Measurements from ENCODE around the gene TESPA1.

Gene TESPA1

DNA sequence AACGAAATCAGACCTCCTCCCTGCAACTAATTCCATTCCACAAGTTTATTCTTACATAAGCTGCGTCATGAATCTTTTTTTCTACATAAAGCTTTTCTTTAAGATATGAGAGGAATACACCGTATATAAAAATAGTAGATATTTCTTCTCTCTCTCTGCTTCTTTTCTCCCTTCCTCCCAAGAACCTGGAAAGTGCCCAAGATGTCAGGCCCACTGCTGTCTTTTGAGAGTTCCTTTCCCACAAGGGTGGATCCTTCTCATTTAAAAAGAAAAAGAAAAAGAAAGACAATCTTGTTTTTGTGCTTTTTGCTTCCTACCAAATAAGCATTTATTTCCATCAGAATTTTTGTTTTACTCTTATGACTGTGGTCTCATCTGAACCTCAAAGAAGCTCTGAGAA, 11.0 kb downstream of the TESPA1 start:
- no peak overlapping the region for H3K27ac ChIP-seq
- TF ChIP-seq, protein P1, sequence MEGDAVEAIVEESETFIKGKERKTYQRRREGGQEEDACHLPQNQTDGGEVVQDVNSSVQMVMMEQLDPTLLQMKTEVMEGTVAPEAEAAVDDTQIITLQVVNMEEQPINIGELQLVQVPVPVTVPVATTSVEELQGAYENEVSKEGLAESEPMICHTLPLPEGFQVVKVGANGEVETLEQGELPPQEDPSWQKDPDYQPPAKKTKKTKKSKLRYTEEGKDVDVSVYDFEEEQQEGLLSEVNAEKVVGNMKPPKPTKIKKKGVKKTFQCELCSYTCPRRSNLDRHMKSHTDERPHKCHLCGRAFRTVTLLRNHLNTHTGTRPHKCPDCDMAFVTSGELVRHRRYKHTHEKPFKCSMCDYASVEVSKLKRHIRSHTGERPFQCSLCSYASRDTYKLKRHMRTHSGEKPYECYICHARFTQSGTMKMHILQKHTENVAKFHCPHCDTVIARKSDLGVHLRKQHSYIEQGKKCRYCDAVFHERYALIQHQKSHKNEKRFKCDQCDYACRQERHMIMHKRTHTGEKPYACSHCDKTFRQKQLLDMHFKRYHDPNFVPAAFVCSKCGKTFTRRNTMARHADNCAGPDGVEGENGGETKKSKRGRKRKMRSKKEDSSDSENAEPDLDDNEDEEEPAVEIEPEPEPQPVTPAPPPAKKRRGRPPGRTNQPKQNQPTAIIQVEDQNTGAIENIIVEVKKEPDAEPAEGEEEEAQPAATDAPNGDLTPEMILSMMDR (IDR thresholded peaks at IDR 0.05; ENCODE audit: low read depth, low read length) = no peak
- H3K36me3 ChIP-seq = no peaks in the 10 kb centered on the region
- DNase-seq = no peak
- no peaks in the 10 kb centered on the region for H3K9me3 ChIP-seq (ENCODE audit: severe bottlenecking)
- no peaks in the 10 kb centered on the region for H3K27me3 ChIP-seq (ENCODE audit: insufficient read depth, low read depth, severe bottlenecking)
- no peak overlapping the region for H3K4me3 ChIP-seq (ENCODE audit: low read depth, low read length)

GRCh38 chr12:54970741-54971140, 13.8 kb downstream of the TESPA1 start:
- Histone ChIP-seq H3K4me3 (ENCODE audit: low read depth, low read length) (no peak overlapping the region), H3K9me3 (ENCODE audit: severe bottlenecking) (no peaks in the 10 kb centered on the region), H3K36me3 (no peaks in the 10 kb centered on the region), H3K27me3 (ENCODE audit: insufficient read depth, low read depth, severe bottlenecking) (no peaks in the 10 kb centered on the region), H3K27ac (no peak overlapping the region)
- TF ChIP-seq, protein P1 (IDR thresholded peaks at IDR 0.05; ENCODE audit: low read depth, low read length) = no peak
- DNase-seq = no peak

DNA sequence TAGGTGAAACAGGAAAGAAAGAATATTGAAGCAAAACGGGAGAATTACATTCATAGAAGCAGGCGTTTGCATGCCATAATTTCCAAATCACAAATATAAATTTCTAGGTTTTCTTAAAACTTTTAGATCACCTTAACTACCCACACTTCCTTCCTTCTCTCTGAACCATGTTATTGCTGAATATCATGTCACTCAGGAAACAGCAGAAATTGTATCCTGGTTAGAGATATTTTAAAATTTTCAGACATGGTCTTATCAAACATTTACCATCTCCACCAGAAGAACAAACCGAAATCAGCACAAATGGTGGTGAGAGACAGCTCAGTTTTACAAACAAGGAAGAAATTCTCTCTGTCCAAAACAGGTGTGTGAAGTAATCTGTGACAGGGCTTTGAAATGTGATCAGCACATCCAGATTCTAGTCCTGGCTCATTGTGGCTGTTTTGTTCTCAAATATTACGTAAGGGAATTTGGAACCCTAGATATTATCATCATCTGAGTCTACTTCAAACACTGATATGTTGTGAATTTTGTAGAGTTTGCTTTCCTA, 16.3 kb downstream of the TESPA1 start:
- Histone ChIP-seq H3K36me3 (no peaks in the 10 kb centered on the region), H3K27ac (no peak overlapping the region), H3K4me3 (ENCODE audit: low read depth, low read length) (no peak overlapping the region), H3K9me3 (ENCODE audit: severe bottlenecking) (no peaks in the 10 kb centered on the region), H3K27me3 (ENCODE audit: insufficient read depth, low read depth, severe bottlenecking) (no peaks in the 10 kb centered on the region)
- TF ChIP-seq, protein P1 (IDR thresholded peaks at IDR 0.05; ENCODE audit: low read depth, low read length) = no peak
- no peak for DNase-seq

DNA sequence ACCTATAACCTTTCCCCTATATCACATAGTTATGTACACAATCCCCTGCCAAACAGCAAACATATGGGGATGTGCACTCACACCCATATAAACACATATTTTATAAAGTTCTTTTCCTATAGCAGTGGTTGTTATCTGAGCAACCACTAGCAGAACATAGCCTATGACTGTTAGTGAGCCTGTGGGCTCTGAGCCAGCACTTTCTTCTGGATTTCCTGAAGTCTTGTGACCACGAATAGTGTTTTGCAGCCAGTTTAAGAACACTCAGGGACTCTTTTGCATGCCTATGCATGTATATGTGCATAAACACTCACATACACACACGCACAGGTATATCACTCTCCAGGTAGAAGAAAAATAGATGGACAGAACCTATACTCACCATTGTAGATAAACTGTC, 17.1 kb downstream of the TESPA1 start:
- Histone ChIP-seq H3K4me3 (ENCODE audit: low read depth, low read length) (no peak overlapping the region), H3K27me3 (ENCODE audit: insufficient read depth, low read depth, severe bottlenecking) (no peaks in the 10 kb centered on the region), H3K9me3 (ENCODE audit: severe bottlenecking) (no peaks in the 10 kb centered on the region), H3K36me3 (no peaks in the 10 kb centered on the region), H3K27ac (no peak overlapping the region)
- no peak for DNase-seq
- TF ChIP-seq, protein P1 (IDR thresholded peaks at IDR 0.05; ENCODE audit: low read depth, low read length) = no peak

- H3K27me3 ChIP-seq (ENCODE audit: insufficient read depth, low read depth, severe bottlenecking) = no peaks in the 10 kb centered on the region
- no peak for DNase-seq
Observed at GRCh38 chr12:54961190-54961589, 23.4 kb downstream of the TESPA1 start.

More at GRCh38 chr12:54961190-54961589, 23.4 kb downstream of the TESPA1 start:
- no peaks in the 10 kb centered on the region for H3K9me3 ChIP-seq (ENCODE audit: severe bottlenecking)
- TF ChIP-seq, protein P1 (IDR thresholded peaks at IDR 0.05; ENCODE audit: low read depth, low read length) = no peak
- H3K27ac ChIP-seq = no peak overlapping the region
- no peaks in the 10 kb centered on the region for H3K36me3 ChIP-seq
- no peak overlapping the region for H3K4me3 ChIP-seq (ENCODE audit: low read depth, low read length)
